Endothelial cell of umbilical vein (primary cell): ENCODE results near the gene PSAPL1. TPM values are rescaled to one million over a fixed set of nuclear protein-coding genes. Genes with fewer than 3 reads are reported as not detected.

Experiments
- BruUV-seq: library from RNA; stranded (reverse); fragments of 400-500 nt; replicated peaks from 2 replicates; lab custom pipeline; 2021; lab: Mats Ljungman, UMichigan
- CTCF ChIA-PET: fragments of 300-600, 350-600 bp; sonication (Branson Sonifier 250); formaldehyde crosslinking; loops from one replicate; lab custom pipeline; 2021; ENCODE audit warnings: antibody characterized with exemption, inconsistent platforms; lab: Charles Lee
- POLR2A ChIA-PET: fragments of 300-600, 350-600 bp; sonication (Branson Sonifier 250); formaldehyde crosslinking; loops from one replicate; lab custom pipeline; 2021; ENCODE audit warnings: antibody characterized with exemption, inconsistent platforms; lab: Charles Lee
- DNase-seq: peaks from one replicate; pipeline ENCODE4 v3.0.0-alpha.2; 2011; ENCODE audit warnings: low read depth, low spot score
- FAIRE-seq: peaks from 2 replicates; lab custom pipeline; 2011; peaks lifted over from hg19 to GRCh38; lab: Jason Lieb, UNC
- H2AFZ ChIP-seq: 2 replicates; pipeline ENCODE4 v1.6.0; 2012; ENCODE audit warnings: low read depth, low read length, control low read depth, inconsistent platforms
- H3K27ac ChIP-seq: 2 replicates; pipeline ENCODE4 v1.5.1; 2011; ENCODE audit warnings: low read depth, mild to moderate bottlenecking, control low read depth, low read length, moderate library complexity; ENCODE audit not compliant: insufficient read depth
- H3K27me3 ChIP-seq, 2 experiments: 2 replicates each; pipeline versions ENCODE4 v1.6.0 to v1.6.1; 2011; ENCODE audit warnings: low read length in 2 of 2, mixed read lengths in 1 of 2; ENCODE audit not compliant: control insufficient read depth in 2 of 2, insufficient read depth in 2 of 2
- H3K36me3 ChIP-seq, 2 experiments: 2 replicates in 1 of 2; 3 replicates in 1 of 2; pipeline ENCODE4 v1.5.1; 2011; ENCODE audit warnings: low read length in 2 of 2, mild to moderate bottlenecking in 1 of 2, moderate library complexity in 1 of 2; ENCODE audit not compliant: control insufficient read depth in 2 of 2, insufficient read depth in 2 of 2; ENCODE audit errors: extremely low read depth in 1 of 2
- H3K4me1 ChIP-seq: 3 replicates; pipeline ENCODE4 v1.5.1; 2011; ENCODE audit warnings: mild to moderate bottlenecking, low read length; ENCODE audit not compliant: control insufficient read depth, insufficient read depth; ENCODE audit errors: extremely low read depth
- H3K4me2 ChIP-seq: 2 replicates; pipeline ENCODE4 v1.6.1; 2011; ENCODE audit warnings: low read length, control low read depth, mixed read lengths; ENCODE audit not compliant: insufficient read depth
- H3K4me3 ChIP-seq, 3 experiments: fragments of 200-600 bp in 1 of 3; sonication (generic), shearing (Covaris generic) in 1 of 3; replicated peaks in 1 of 3; 2 replicates each; pipeline ENCODE4 v1.5.1; 2011 to 2016; ENCODE audit warnings: control low read depth in 3 of 3, low read length in 3 of 3, mild to moderate bottlenecking in 2 of 3, inconsistent platforms in 1 of 3, low read depth in 1 of 3, moderate library complexity in 1 of 3; ENCODE audit not compliant: insufficient read depth in 1 of 3
- H3K79me2 ChIP-seq: 2 replicates; pipeline ENCODE4 v1.6.0; 2012; ENCODE audit warnings: low read length, inconsistent platforms; ENCODE audit not compliant: control insufficient read depth, insufficient read depth
- H3K9ac ChIP-seq: replicated peaks from 2 replicates; pipeline ENCODE3; 2011; ENCODE audit warnings: low read length, control low read depth; ENCODE audit not compliant: insufficient read depth; ENCODE audit errors: extremely low read depth
- H3K9me1 ChIP-seq: replicated peaks from 3 replicates; pipeline ENCODE4 v1.6.0; 2011; ENCODE audit warnings: mild to moderate bottlenecking, low read length; ENCODE audit not compliant: control insufficient read depth, insufficient read depth; ENCODE audit errors: extremely low read depth
- H3K9me3 ChIP-seq: replicated peaks from 2 replicates; pipeline ENCODE4 v1.5.1; 2012; ENCODE audit warnings: low read length, inconsistent platforms; ENCODE audit not compliant: control insufficient read depth, insufficient read depth
- H4K20me1 ChIP-seq: replicated peaks from 2 replicates; pipeline ENCODE3; 2011; ENCODE audit warnings: mild to moderate bottlenecking, low read length; ENCODE audit not compliant: control insufficient read depth, insufficient read depth; ENCODE audit errors: extremely low read depth
- CTCF ChIP-seq, 2 donors: IDR thresholded peaks; 1 replicate in 1 of 2; 2 replicates in 1 of 2; pipeline ENCODE4 v1.5.1; 2011; ENCODE audit warnings: low read length in 2 of 2, mild to moderate bottlenecking in 2 of 2, moderate library complexity in 2 of 2, control low read depth in 1 of 2, inconsistent platforms in 1 of 2, low read depth in 1 of 2; ENCODE audit not compliant: insufficient read depth in 1 of 2; ENCODE audit errors: extremely low read depth in 1 of 2
- EZH2 ChIP-seq: IDR thresholded peaks from 2 replicates; pipeline ENCODE4 v1.6.1; 2012; ENCODE audit warnings: borderline replicate concordance, low read depth, mild to moderate bottlenecking, moderate library complexity, low read length, inconsistent platforms; ENCODE audit not compliant: severe bottlenecking
- FOS ChIP-seq: IDR thresholded peaks from 2 replicates; pipeline ENCODE4 v1.6.1; 2011; ENCODE audit warnings: mild to moderate bottlenecking, low read length, moderate library complexity, borderline replicate concordance; ENCODE audit not compliant: insufficient read depth
- GATA2 ChIP-seq: IDR thresholded peaks from 2 replicates; pipeline ENCODE4 v1.7.0; 2011; ENCODE audit warnings: low read depth, mild to moderate bottlenecking, moderate library complexity, mixed read lengths, low read length; ENCODE audit not compliant: insufficient read length, insufficient read depth
- JUN ChIP-seq: IDR thresholded peaks from 2 replicates; pipeline ENCODE4 v1.6.1; 2011; ENCODE audit warnings: borderline replicate concordance, low read depth; ENCODE audit not compliant: insufficient read length, insufficient read depth
- MAX ChIP-seq: IDR thresholded peaks from 2 replicates; pipeline ENCODE4 v1.6.1; 2011; ENCODE audit not compliant: insufficient read depth, insufficient read length
- MYC ChIP-seq: IDR thresholded peaks from one replicate; pipeline ENCODE4 v1.6.1; 2011; ENCODE audit warnings: mild to moderate bottlenecking, low read depth, low read length
- POLR2A ChIP-seq: IDR thresholded peaks from 2 replicates; pipeline ENCODE4 v1.6.1; 2012; ENCODE audit warnings: low read depth, mild to moderate bottlenecking, control low read depth, low read length
- POLR2AphosphoS5 ChIP-seq: IDR thresholded peaks from 2 replicates; pipeline ENCODE4 v1.6.1; 2012; ENCODE audit warnings: low read depth, mild to moderate bottlenecking, control low read depth, low read length, moderate library complexity; ENCODE audit not compliant: insufficient read depth
- dilution Hi-C: fragments of 300-500 bp; cut with MboI; formaldehyde crosslinking; loops from one replicate; pipeline ENCODE4 v1.15.0; 2019; ENCODE audit warnings: low sequenced_read_pairs; ENCODE audit not compliant: extremely low pct_ligation_motif_present
- intact Hi-C: fragments of 100-400 bp; cut with micrococcal nuclease; formaldehyde crosslinking; loops from one replicate; pipeline ENCODE4 v1.10.0; 2022
- polyA plus RNA-seq, 4 experiments: library from polyadenylated mRNA; depleted of rRNA in 3 of 4; stranded (reverse) in 3 of 4; unstranded in 1 of 4; fragments of >200 nt; gene quantifications; 2 replicates each; pipeline versions ENCODE4 v1.2.1 to v1.2.3, GENCODE V29; 2011 to 2012; ENCODE audit warnings: missing spikeins in 1 of 4
- total RNA-seq: library from RNA; stranded (reverse); gene quantifications from 2 replicates; pipeline ENCODE4 v1.2.3, GENCODE V29; 2021

Gene PSAPL1
- total and polyA plus RNA-seq, 2 donors (not counting 3 experiments of a cell fraction or from before 2014, with no cell fraction given), result not detected

- intact Hi-C loops (no loop called here), dilution Hi-C loops (no loop called here)
- Histone ChIP-seq H3K27me3 (no peaks in the 10 kb centered on the region), H3K4me2 (no peak overlapping the region), H3K4me1 (no peaks in the 10 kb centered on the region), H3K4me3 (no peak overlapping the region), H2AFZ (no peak overlapping the region), H3K79me2 (no peaks in the 10 kb centered on the region), H3K9ac (no peak overlapping the region), H4K20me1 (no peaks in the 10 kb centered on the region), H3K27ac (no peak overlapping the region), H3K9me1 (no peaks in the 10 kb centered on the region), H3K9me3 (no peaks in the 10 kb centered on the region), H3K36me3 (no peaks in the 10 kb centered on the region)
- DNase-seq (no peak), FAIRE-seq (no peak)
- TF ChIP-seq POLR2A, result no peak
- no peak for TF ChIP-seq EZH2
- no peak for TF ChIP-seq FOS
- TF ChIP-seq GATA2, result no peak
- TF ChIP-seq POLR2AphosphoS5, result no peak
- no peak for TF ChIP-seq CTCF (IDR thresholded peaks at IDR 0.05; ENCODE audit: extremely low read depth in 1 of 2, insufficient read depth in 1 of 2, low read depth in 1 of 2, low read length in 2 of 2)
- TF ChIP-seq MAX, result no peak
- no peak for TF ChIP-seq MYC
- no peak for TF ChIP-seq JUN
- ChIA-PET POLR2A (no interaction called here), CTCF (interaction anchor here (1.0 kb wide), 1 partner anchor 181 kb away, joined by 3 read pairs; no protein-coding TSS in a partner anchor)
- no TSS peak for BruUV-seq
These were observed 16.4 kb downstream of the PSAPL1 start for GRCh38 chr4:7418131-7418943.
